Measurements from ENCODE around the gene ASMTL. TPM values are rescaled to one million over a fixed set of nuclear protein-coding genes. Genes with fewer than 3 reads are reported as not detected.

The ASMTL gene
- polyA plus RNA-seq, 1 experiment: 18.9 TPM

- peak overlapping the region; percentile 21 for H3K27ac ChIP-seq (ENCODE audit: low read depth, low read length)
- ChIA-PET CTCF (no interaction called here), POLR2A (no interaction called here)
- no peaks in the 10 kb centered on the region; the same call in 1 of the 2 replicates for H3K9me3 ChIP-seq (ENCODE audit: control insufficient read depth, insufficient read depth, low read length)
- no peaks in the 10 kb centered on the region for H3K27me3 ChIP-seq (ENCODE audit: control insufficient read depth, insufficient read depth, low read length)
- no peak for DNase-seq (ENCODE audit: low read depth, low spot score)
- no peak for TF ChIP-seq CTCF (IDR thresholded peaks at IDR 0.05; ENCODE audit: low read depth, low read length)
- peak overlapping the region; percentile 100 for H3K4me3 ChIP-seq (ENCODE audit: low read depth, low read length)
Measured at GRCh38 chrX:1391370-1391706, 61.4 kb downstream of the ASMTL start.

GRCh38 chrX:1390621-1391369 lies 61.9 kb downstream of the ASMTL start:
- Histone ChIP-seq H3K27ac (ENCODE audit: low read depth, low read length) (peak overlapping the region; percentile 21), H3K9me3 (ENCODE audit: control insufficient read depth, insufficient read depth, low read length) (no peaks in the 10 kb centered on the region; the same call in 1 of the 2 replicates), H3K27me3 (ENCODE audit: control insufficient read depth, insufficient read depth, low read length) (no peaks in the 10 kb centered on the region), H3K4me3 (ENCODE audit: low read depth, low read length) (peak overlapping the region; percentile 100)
- TF ChIP-seq CTCF (IDR thresholded peaks at IDR 0.05; ENCODE audit: low read depth, low read length): no peak
- ChIA-PET CTCF (no interaction called here), POLR2A (no interaction called here)
- no peak for DNase-seq (ENCODE audit: low read depth, low spot score)

DNA sequence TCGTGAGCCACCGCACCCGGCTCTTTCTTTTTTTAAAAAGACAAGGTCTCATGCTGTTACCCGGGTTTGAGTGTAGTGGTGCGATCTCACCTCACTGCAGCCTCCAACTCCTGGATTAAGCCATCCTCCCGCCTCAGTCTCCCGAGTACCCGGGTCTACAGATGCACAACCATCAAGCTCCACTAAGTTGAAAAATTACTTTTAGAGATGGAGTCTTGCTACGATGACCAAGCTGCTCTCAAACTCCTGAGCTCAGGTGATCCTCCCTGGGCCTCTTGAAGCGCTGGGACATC lies 62.8 kb downstream of the ASMTL start:
- no peak for TF ChIP-seq CTCF (IDR thresholded peaks at IDR 0.05; ENCODE audit: low read depth, low read length)
- POLR2A ChIA-PET: no interaction called here
- no peak for DNase-seq (ENCODE audit: low read depth, low spot score)
- H3K27ac ChIP-seq (ENCODE audit: low read depth, low read length): no peak overlapping the region
- CTCF ChIA-PET: no interaction called here
- no peaks in the 10 kb centered on the region; the same call in 1 of the 2 replicates for H3K9me3 ChIP-seq (ENCODE audit: control insufficient read depth, insufficient read depth, low read length)
- H3K27me3 ChIP-seq (ENCODE audit: control insufficient read depth, insufficient read depth, low read length): no peaks in the 10 kb centered on the region
- H3K4me3 ChIP-seq (ENCODE audit: low read depth, low read length): no peak overlapping the region

- no peak for DNase-seq (ENCODE audit: low read depth, low spot score)
- no peak for TF ChIP-seq CTCF (IDR thresholded peaks at IDR 0.05; ENCODE audit: low read depth, low read length)
- H3K27ac ChIP-seq (ENCODE audit: low read depth, low read length): no peak overlapping the region
- ChIA-PET POLR2A (no interaction called here), CTCF (no interaction called here)
- H3K27me3 ChIP-seq (ENCODE audit: control insufficient read depth, insufficient read depth, low read length): no peaks in the 10 kb centered on the region
- no peak overlapping the region for H3K4me3 ChIP-seq (ENCODE audit: low read depth, low read length)
- H3K9me3 ChIP-seq (ENCODE audit: control insufficient read depth, insufficient read depth, low read length): no peaks in the 10 kb centered on the region; the same call in 1 of the 2 replicates
Measured at GRCh38 chrX:1389181-1389992, 63.3 kb downstream of the ASMTL start.

GRCh38 chrX:1388651-1389050 lies 64.1 kb downstream of the ASMTL start:
- H3K27ac ChIP-seq (ENCODE audit: low read depth, low read length): no peak overlapping the region
- POLR2A ChIA-PET: no interaction called here
- CTCF ChIA-PET: no interaction called here
- no peak overlapping the region for H3K4me3 ChIP-seq (ENCODE audit: low read depth, low read length)
- no peak for TF ChIP-seq CTCF (IDR thresholded peaks at IDR 0.05; ENCODE audit: low read depth, low read length)
- no peaks in the 10 kb centered on the region for H3K27me3 ChIP-seq (ENCODE audit: control insufficient read depth, insufficient read depth, low read length)
- no peak for DNase-seq (ENCODE audit: low read depth, low spot score)
- no peaks in the 10 kb centered on the region; the same call in 1 of the 2 replicates for H3K9me3 ChIP-seq (ENCODE audit: control insufficient read depth, insufficient read depth, low read length)
